Stimulated activated naive CD8-positive, alpha-beta T cell treated with anti-CD3 and anti-CD28 coated beads, Interleukin-15, Interleukin-2, amounts not matched to agents 100 ng/mL and 50 ng/mL, for 24 hours (primary cell): ENCODE results near the gene NRG2.

Experiments
- H3K27ac Mint-ChIP-seq: one replicate; pipeline ENCODE4 v1.8.0; 2021; ENCODE audit warnings: mild to moderate bottlenecking, mixed read lengths
- H3K27me3 Mint-ChIP-seq: one replicate; pipeline ENCODE4 v1.8.0; 2021; ENCODE audit warnings: mixed read lengths
- H3K36me3 Mint-ChIP-seq: one replicate; pipeline ENCODE4 v1.8.0; 2021; ENCODE audit warnings: low read depth, mixed read lengths
- H3K4me1 Mint-ChIP-seq: one replicate; pipeline ENCODE4 v1.8.0; 2021; ENCODE audit warnings: low read depth, mixed read lengths
- H3K4me3 Mint-ChIP-seq: one replicate; pipeline ENCODE4 v1.8.0; 2021; ENCODE audit warnings: mild to moderate bottlenecking, mixed read lengths
- H3K9me3 Mint-ChIP-seq: one replicate; pipeline ENCODE4 v1.8.0; 2021; ENCODE audit warnings: mixed read lengths

Gene NRG2

DNA sequence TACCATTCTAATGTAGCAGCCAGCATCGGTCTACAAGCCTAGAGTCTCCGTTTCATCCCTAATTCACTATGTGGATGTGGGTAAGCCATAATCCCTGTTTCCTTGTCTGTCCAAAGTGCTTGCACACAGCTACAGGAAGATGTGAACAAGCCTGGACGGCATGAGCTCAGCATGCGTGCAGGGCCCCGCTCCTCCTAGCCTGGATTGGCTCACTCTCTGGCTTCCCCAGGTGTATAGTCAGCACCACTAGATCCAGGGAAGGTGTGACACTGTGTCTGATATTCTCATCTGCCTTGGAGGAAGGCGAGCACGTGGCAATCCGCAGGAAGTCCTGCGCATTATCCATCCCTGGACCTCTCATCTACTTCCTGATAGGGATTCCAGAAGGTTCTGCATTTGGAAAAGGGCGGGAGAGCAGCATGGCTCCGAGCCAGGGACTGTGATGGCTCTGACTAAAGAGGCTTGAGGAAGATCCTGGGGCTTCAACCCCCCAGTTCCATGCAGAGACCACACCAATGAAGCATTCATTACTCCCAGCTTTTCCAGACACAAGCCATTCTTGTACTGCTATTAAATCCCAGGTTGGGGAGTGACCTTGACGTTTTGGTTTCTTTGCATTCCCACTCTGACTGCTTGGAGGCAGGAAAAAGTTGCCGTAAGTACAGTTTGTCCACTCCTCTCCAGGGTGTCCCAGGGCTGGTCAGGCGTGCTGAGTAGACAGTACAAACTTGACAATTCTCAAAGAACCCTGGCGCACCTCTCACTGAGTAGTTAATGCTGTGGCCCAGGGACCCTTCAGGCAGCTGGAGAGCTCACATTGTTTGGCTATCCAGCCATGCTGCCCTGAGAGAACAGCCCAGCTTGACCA lies 181.8 kb downstream of the NRG2 start:
- Mint-ChIP-seq H3K27ac (no peak overlapping the region), H3K27me3 (no peaks in the 10 kb centered on the region), H3K36me3 (no peaks in the 10 kb centered on the region), H3K4me3 (no peak overlapping the region), H3K9me3 (no peaks in the 10 kb centered on the region), H3K4me1 (no peaks in the 10 kb centered on the region)

DNA sequence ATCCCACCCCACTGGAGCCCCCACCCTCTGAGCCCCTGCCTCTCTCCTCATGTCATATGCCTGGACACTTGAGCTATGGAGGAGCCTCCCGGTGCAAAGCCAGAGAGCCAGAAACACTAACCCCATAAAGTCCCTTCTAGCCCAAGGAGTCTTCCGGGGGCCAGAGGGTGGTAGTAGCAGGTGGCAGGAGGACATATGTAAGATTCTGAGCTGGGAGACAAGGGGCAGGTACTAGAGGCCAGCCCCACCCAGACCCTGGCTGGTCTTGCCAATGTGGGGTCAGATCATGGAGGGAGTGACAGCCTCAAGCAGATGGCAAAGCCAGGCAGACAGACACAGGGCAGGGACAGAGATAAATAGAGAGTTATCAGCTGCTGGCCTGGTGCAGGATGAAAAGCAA lies 184.1 kb downstream of the NRG2 start:
- H3K4me1 Mint-ChIP-seq, result no peaks in the 10 kb centered on the region
- no peaks in the 10 kb centered on the region for H3K27me3 Mint-ChIP-seq

DNA sequence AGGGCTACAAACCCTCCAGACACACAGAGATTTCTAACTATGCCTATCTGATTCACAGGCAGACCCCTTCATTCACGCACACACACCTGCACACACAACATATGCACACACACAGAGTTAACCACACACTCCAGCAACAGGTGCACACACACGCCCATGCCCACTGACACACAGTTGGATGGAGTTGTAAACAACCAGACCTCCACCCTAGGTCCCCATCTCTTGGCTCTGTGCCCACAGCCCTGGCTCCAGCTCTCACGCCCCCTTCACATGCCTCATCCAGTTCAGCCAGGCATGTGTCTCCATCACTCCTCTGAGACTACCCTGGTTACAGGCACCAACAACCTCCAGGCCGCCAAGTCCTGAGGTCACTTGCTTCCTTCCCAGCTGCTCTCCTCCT lies 186.4 kb downstream of the NRG2 start:
- Mint-ChIP-seq H3K4me1 (no peaks in the 10 kb centered on the region), H3K27ac (no peak overlapping the region), H3K36me3 (no peaks in the 10 kb centered on the region), H3K9me3 (no peaks in the 10 kb centered on the region), H3K4me3 (no peak overlapping the region), H3K27me3 (no peaks in the 10 kb centered on the region)

More for the DNA sequence above, 184.1 kb downstream of the NRG2 start:
- H3K27ac Mint-ChIP-seq, result no peak overlapping the region
- H3K9me3 Mint-ChIP-seq, result no peaks in the 10 kb centered on the region
- no peaks in the 10 kb centered on the region for H3K36me3 Mint-ChIP-seq
- H3K4me3 Mint-ChIP-seq, result no peak overlapping the region

DNA sequence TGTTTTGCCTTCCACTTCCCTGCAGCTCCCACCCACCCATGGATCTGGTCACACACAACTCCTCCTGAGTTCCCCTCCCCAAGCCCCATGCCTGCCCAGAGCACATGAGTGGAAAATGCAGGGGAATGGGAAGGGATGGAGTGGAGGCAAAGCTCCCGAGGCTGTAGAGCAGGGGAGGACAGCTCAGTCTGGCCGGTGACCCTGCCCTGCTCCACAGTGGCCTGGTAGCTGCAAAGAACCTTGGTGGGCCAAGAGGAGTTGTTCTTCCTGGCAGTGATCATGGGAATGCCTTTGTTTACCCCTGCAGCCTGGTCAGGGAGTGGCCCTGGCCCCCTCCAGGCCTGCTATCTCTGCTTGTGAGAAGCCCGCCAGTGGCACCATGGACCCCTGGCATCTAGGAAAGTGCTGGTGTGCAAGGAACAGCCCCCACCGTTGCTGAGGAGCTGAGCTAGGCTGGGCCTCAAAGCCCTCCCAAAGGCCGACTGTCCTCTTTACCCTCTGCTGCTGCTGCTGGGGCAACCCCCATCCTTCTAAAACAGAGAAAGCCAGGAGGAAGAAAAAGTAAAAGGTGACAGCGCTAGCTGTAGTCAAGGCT lies 187.1 kb downstream of the NRG2 start:
- Mint-ChIP-seq H3K27ac (no peak overlapping the region), H3K4me3 (no peak overlapping the region)

DNA sequence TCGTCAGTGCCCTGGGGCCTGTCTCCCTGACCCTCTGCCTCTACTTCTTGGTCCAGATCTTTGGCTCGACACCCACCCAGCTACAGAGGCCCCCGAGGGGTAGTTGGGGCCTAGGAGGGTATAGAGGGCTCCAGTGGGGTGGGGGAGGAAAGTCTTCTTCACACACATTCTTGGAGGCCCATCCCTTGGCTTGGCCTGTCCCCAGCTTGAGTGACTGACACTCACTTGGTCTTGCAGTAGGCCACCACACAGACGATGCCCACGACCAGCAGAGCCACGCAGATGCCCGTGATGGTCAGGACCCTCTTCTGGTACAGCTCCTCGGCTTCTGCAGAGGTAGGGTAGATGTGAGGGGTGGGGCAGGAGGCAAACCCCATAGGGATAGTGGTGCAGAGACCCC lies 187.6 kb downstream of the NRG2 start:
- H3K27ac Mint-ChIP-seq, result no peak overlapping the region
- H3K4me1 Mint-ChIP-seq, result no peaks in the 10 kb centered on the region
- no peaks in the 10 kb centered on the region for H3K36me3 Mint-ChIP-seq
- H3K9me3 Mint-ChIP-seq, result no peaks in the 10 kb centered on the region
- no peaks in the 10 kb centered on the region for H3K27me3 Mint-ChIP-seq
- no peak overlapping the region for H3K4me3 Mint-ChIP-seq

More for the DNA sequence above, 187.1 kb downstream of the NRG2 start:
- Mint-ChIP-seq H3K4me1 (no peaks in the 10 kb centered on the region), H3K36me3 (no peaks in the 10 kb centered on the region), H3K27me3 (no peaks in the 10 kb centered on the region), H3K9me3 (no peaks in the 10 kb centered on the region)

DNA sequence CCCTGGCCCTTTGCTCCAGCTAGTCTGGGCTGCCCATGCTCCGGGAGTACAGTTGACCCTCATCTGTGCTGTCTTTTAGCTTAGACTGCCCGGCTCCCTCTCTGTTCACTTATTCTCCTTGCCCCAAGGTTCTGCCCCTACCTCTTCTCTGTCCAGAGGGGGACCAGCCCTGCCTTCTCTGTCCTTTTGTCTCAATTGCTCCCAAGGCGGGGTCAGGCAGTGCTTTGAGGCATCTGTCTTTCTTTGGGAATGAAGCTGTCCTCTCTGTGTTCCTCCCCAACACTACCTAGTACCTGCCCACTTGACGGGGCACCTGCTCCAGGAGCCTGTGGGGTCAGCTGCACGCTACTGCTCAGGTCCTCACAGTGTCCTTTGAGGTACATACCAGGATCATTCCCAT lies 188.1 kb downstream of the NRG2 start:
- H3K27me3 Mint-ChIP-seq, result no peaks in the 10 kb centered on the region
- no peaks in the 10 kb centered on the region for H3K36me3 Mint-ChIP-seq
- no peak overlapping the region for H3K27ac Mint-ChIP-seq
- H3K9me3 Mint-ChIP-seq, result no peaks in the 10 kb centered on the region
- H3K4me1 Mint-ChIP-seq, result no peaks in the 10 kb centered on the region
- no peak overlapping the region for H3K4me3 Mint-ChIP-seq

DNA sequence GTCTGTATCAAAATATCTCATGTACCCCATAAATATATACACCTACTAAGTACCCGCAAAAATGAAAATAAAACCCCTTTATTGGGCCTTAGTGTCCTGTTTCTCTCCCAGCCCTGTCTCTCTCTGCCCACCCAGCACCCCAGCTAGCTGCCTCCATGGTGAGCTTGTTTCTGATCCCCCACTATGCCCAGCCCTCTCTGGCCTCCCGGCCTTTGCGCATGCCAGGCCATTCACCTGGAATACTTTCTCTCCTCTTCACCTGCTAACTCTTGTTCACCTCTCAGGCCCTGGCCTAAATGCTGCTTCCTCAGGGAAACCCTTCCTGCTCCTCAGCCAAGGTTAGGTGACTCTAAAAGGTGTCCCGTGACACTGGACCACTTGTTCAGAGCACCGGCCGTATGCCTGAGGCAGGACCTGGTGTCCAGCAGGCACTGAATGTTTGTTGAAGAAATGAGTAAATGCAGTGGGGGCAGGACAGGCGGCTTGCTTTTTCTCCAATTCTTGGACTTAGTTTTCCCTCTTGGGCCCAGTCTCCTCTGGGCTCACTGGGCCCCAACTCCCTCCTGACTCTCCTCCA lies 189.0 kb downstream of the NRG2 start:
- no peak overlapping the region for H3K4me3 Mint-ChIP-seq
- H3K9me3 Mint-ChIP-seq, result no peaks in the 10 kb centered on the region
- peaks cover under 1% of the 10 kb centered on the region for H3K27me3 Mint-ChIP-seq
- no peaks in the 10 kb centered on the region for H3K36me3 Mint-ChIP-seq
- no peak overlapping the region for H3K27ac Mint-ChIP-seq
- H3K4me1 Mint-ChIP-seq, result peaks cover under 1% of the 10 kb centered on the region

DNA sequence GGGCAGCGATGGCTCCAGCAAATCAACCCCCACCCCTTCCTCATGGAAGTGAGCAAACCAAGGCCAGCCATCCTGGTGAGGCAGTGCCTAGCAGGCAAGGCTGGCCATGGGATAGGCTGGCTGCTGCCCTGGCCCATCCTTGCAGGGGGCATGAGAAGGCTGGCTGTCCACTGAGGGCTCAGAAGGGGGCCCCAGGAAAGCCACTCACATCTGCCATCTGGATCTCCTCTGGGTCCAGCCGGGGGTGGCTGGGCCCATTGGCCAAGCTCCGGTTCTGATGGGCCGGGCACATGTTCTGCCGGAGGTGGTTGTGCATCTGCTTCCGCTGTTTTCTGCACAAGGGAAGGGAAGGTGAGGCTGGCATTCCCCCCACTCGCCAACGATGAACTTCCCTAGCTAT lies 190.4 kb downstream of the NRG2 start:
- H3K4me1 Mint-ChIP-seq, result peaks cover 5% of the 10 kb centered on the region
- no peaks in the 10 kb centered on the region for H3K9me3 Mint-ChIP-seq
- H3K27me3 Mint-ChIP-seq, result peaks cover 4% of the 10 kb centered on the region
- no peaks in the 10 kb centered on the region for H3K36me3 Mint-ChIP-seq
- no peak overlapping the region for H3K4me3 Mint-ChIP-seq
- H3K27ac Mint-ChIP-seq, result no peak overlapping the region

DNA sequence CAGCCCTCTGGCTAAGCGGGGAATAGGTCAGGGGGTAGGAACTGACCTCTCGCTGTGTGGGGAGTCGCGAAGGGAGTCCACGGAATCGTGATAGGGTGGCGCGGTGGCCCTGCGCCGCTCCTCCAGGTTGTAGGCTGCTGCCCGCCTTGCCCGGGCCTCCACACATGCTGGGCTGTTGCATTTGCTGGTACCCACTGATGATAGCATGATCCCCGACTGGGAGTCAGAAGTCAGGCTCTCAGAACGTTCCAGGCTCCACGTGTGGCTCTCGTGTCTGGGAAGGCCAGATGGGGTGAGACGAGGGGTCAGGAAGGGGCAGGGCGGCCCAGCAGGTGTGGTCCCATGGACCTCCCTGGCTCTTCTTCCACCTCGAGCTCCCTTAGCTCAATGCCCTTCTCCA lies 191.5 kb downstream of the NRG2 start:
- H3K9me3 Mint-ChIP-seq, result no peaks in the 10 kb centered on the region
- H3K4me1 Mint-ChIP-seq, result peaks cover 10% of the 10 kb centered on the region
- peaks cover 4% of the 10 kb centered on the region for H3K27me3 Mint-ChIP-seq
- no peak overlapping the region for H3K27ac Mint-ChIP-seq
- no peaks in the 10 kb centered on the region for H3K36me3 Mint-ChIP-seq
- H3K4me3 Mint-ChIP-seq, result no peak overlapping the region

DNA sequence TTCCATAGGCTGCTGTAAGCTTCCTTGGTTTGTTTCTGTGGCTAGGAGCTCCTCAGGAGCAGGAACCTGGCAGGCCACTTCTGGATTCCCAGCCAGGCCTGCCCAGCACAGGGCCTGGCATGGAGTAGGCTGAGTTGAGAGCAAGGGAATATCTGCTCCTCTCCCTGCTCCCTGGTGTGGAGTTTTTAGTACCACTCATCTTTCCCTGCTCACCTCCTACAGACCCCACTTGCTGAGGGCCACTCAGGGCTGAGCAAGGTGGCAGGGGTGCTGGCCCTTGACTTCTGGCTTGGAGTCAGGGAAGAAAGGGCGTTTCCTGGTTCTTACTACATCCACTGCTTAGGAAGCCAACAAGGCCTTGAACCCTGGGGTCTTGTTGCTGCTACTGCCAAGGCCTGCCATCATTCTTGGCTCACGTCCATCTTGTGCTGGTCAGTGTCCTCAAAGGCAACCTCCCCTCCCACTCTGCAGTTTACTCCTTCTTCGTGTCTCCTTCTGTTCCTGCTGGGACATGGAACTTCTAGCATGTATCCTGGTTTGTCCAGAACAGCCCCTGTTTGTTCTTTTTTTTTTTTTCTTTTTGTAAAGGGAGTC lies 192.6 kb downstream of the NRG2 start:
- Mint-ChIP-seq H3K27ac (no peak overlapping the region), H3K4me3 (no peak overlapping the region), H3K4me1 (peaks cover 10% of the 10 kb centered on the region), H3K9me3 (no peaks in the 10 kb centered on the region), H3K27me3 (peaks cover 14% of the 10 kb centered on the region), H3K36me3 (no peaks in the 10 kb centered on the region)

DNA sequence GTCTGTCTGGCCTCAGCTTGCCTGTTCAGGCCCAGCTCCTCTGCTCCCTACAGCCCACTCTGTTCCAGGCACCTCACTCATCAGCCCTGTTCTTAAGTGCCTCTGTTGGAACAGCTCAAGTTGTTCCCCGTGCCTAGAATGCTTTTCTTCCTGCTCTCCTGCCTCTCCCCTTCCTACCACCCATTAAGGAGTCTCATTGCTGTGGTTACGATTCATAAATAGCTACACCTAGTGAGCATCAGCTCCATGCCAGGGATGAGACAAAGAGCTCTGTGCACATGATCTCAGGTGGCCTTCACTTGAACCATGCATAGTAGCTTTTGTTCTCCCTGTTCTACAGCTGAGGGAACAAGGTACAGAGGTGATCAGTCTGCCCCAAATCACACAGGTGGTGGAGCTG lies 193.2 kb downstream of the NRG2 start:
- H3K27me3 Mint-ChIP-seq, result peaks cover 20% of the 10 kb centered on the region
- no peaks in the 10 kb centered on the region for H3K36me3 Mint-ChIP-seq
- no peaks in the 10 kb centered on the region for H3K9me3 Mint-ChIP-seq
- no peak overlapping the region for H3K27ac Mint-ChIP-seq
- H3K4me1 Mint-ChIP-seq, result peaks cover 10% of the 10 kb centered on the region
- H3K4me3 Mint-ChIP-seq, result peak overlapping the region; percentile 73

DNA sequence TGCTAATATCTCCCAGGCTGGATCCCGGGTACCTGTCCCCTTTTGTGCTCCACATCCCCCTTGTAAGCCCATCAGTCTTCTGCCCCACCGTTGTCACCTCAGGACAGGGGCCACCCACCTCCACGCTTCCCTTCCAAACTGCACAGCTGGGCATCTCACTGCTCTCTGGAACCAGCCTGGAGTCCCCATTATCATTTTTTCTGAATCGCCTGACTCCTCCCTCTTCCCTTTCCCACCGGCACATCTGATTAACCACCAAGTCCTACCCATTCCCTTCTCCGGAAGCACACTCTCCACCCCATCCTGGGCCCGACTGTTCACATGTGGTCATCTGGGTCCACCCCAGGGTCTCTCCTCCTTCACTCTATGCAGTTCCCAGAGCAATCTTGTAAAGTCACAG lies 193.6 kb downstream of the NRG2 start:
- Mint-ChIP-seq H3K27me3 (peaks cover 22% of the 10 kb centered on the region), H3K27ac (no peak overlapping the region), H3K4me3 (peak overlapping the region; percentile 73), H3K36me3 (no peaks in the 10 kb centered on the region), H3K4me1 (peaks cover 12% of the 10 kb centered on the region), H3K9me3 (no peaks in the 10 kb centered on the region)

DNA sequence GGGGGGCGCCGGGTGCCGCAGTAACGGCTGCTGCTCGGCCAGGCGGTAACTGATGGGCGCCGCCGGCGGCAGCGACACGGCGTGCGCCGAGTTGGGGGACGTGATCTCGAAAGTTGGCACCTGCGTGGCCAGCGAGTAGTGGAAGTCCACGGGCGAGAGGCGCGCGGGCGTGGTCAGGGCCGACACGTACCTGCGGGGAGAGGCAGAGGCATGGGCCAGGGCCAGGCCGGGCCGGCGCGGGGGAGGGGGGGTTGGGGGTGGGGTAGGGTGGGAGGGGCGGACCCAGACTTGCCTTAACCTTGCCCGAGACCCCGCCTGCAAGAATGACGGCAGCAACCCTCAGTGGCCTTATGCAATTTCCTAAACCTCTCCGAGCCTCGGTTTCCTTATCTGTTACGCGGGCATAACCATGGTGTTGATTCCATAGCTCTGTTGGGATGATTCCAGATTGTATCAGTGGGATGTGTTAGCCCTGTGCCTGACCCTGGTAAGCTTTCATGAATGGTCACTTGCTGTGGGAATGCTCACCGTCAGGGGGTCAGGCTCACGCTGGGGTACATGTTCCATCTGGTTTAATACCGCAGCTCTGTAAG lies 194.5 kb downstream of the NRG2 start:
- peak overlapping the region; percentile 73 for H3K4me3 Mint-ChIP-seq
- H3K27me3 Mint-ChIP-seq, result peaks cover 23% of the 10 kb centered on the region
- peaks cover 13% of the 10 kb centered on the region for H3K4me1 Mint-ChIP-seq
- no peak overlapping the region for H3K27ac Mint-ChIP-seq
- H3K9me3 Mint-ChIP-seq, result no peaks in the 10 kb centered on the region
- no peaks in the 10 kb centered on the region for H3K36me3 Mint-ChIP-seq

DNA sequence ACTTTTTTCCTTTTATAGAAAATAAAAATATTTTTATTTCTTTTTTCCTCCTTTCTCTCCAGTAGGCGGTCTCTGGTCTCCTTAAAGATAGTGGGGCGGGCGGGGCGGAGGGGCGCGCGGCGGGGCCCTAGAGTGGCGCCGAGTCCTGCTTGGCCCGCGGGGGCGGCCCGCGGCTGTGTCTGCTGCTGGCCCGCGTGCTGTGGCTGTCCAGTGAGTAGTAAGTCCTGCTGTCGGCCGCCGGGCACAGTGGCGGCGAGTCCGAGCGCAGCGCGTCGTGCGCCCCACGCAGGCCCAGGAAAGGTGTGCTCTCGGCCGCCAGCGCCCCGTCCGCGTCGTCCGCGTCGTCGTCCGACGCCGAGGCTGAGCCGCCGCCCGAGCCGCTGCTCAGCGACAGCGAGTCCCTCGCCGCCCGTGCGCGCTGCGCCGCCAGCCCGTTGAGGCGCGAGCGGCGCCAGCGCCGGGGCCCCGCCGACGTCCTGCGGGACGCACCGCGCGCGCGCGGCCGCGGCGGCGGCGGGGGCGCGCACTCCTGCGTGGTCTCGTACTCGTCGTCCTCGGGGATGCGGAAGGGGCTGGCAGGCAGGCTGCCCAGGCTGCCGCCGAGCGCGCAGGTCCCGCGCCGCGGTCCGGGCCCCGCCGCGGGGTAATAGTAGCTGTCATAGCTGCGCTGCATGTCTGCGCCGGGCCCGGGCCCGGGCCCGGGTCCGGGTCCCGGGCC lies 195.2 kb downstream of the NRG2 start:
- H3K36me3 Mint-ChIP-seq, result no peaks in the 10 kb centered on the region
- no peak overlapping the region for H3K27ac Mint-ChIP-seq
- no peaks in the 10 kb centered on the region for H3K9me3 Mint-ChIP-seq
- H3K27me3 Mint-ChIP-seq, result peaks cover 23% of the 10 kb centered on the region
- peak overlapping the region; percentile 73 for H3K4me3 Mint-ChIP-seq
- H3K4me1 Mint-ChIP-seq, result peaks cover 13% of the 10 kb centered on the region
